ENCODE results near the gene PYDC2. TPM values are rescaled to one million over a fixed set of nuclear protein-coding genes. Genes with fewer than 3 reads are reported as not detected.
A peak's percentile ranks its signal among the peaks of the same experiment; 100 is the strongest.

PYDC2 gene
- not detected in 2 replicates for total RNA-seq
- not detected in 2 replicates for polyA plus RNA-seq

DNA sequence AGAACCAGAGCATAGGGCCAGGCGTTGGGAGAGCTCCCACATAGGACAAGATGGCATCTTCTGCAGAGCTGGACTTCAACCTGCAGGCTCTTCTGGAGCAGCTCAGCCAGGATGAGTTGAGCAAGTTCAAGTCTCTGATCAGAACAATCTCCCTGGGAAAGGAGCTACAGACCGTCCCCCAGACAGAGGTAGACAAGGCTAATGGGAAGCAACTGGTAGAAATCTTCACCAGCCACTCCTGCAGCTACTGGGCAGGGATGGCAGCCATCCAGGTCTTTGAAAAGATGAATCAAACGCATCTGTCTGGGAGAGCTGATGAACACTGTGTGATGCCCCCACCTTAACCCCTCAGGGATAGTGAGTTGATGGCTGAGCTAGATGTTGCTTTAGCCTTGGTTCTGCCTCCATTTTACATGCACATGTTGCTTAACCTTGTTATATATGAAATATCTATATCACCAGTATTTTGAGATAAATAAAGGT, at the start of gene PYDC2:
TSS of gene PYDC2 (plus strand) at position 51 of the 483 bp plus-strand sequence. CDS start at position 51, 0 bp downstream.
- Histone ChIP-seq H3K36me3 (no peaks in the 10 kb centered on the region), H3K4me3 (no peak within 1 kb of the TSS), H3K27ac (no peak within 1 kb of the TSS), H3K9me3 (ENCODE audit: low read depth) (no peaks in the 10 kb centered on the region), H3K27me3 (no peaks in the 10 kb centered on the region), H3K4me1 (ENCODE audit: low read depth) (no peaks in the 10 kb centered on the region)
- no peak for DNase-seq (ENCODE audit: low read depth in 1 of 2, low spot score in 1 of 2)
- TF ChIP-seq CTCF (IDR thresholded peaks at IDR 0.05; ENCODE audit: low read depth, low read length), result no peak

GRCh38 chr3:191412759-191413158, 48.2 kb upstream of the PYDC2 start:
- H3K27ac ChIP-seq, result no peak overlapping the region
- H3K27me3 ChIP-seq, result no peaks in the 10 kb centered on the region
- TF ChIP-seq CTCF (IDR thresholded peaks at IDR 0.05; ENCODE audit: low read depth, low read length), result no peak
- DNase-seq (ENCODE audit: low read depth in 1 of 2, low spot score in 1 of 2), result peak in 1 of 2 donors; percentile 80
- no peaks in the 10 kb centered on the region for H3K4me1 ChIP-seq (ENCODE audit: low read depth)
- H3K4me3 ChIP-seq, result no peak overlapping the region
- no peaks in the 10 kb centered on the region for H3K36me3 ChIP-seq
- H3K9me3 ChIP-seq (ENCODE audit: low read depth), result no peaks in the 10 kb centered on the region

GRCh38 chr3:191414286-191414685, 46.7 kb upstream of the PYDC2 start:
- no peak for DNase-seq (ENCODE audit: low read depth in 1 of 2, low spot score in 1 of 2)
- no peaks in the 10 kb centered on the region for H3K27me3 ChIP-seq
- H3K4me1 ChIP-seq (ENCODE audit: low read depth), result no peaks in the 10 kb centered on the region
- H3K9me3 ChIP-seq (ENCODE audit: low read depth), result no peaks in the 10 kb centered on the region
- H3K27ac ChIP-seq, result no peak overlapping the region
- no peak overlapping the region for H3K4me3 ChIP-seq
- no peak for TF ChIP-seq CTCF (IDR thresholded peaks at IDR 0.05; ENCODE audit: low read depth, low read length)
- no peaks in the 10 kb centered on the region for H3K36me3 ChIP-seq

- Histone ChIP-seq H3K27ac (no peak overlapping the region), H3K9me3 (ENCODE audit: low read depth) (no peaks in the 10 kb centered on the region), H3K4me1 (ENCODE audit: low read depth) (no peaks in the 10 kb centered on the region), H3K27me3 (no peaks in the 10 kb centered on the region), H3K4me3 (no peak overlapping the region), H3K36me3 (no peaks in the 10 kb centered on the region)
- no peak for DNase-seq (ENCODE audit: low read depth in 1 of 2, low spot score in 1 of 2)
- no peak for TF ChIP-seq CTCF (IDR thresholded peaks at IDR 0.05; ENCODE audit: low read depth, low read length)
These were observed 46.2 kb upstream of the PYDC2 start for GRCh38 chr3:191414732-191415131.

DNA sequence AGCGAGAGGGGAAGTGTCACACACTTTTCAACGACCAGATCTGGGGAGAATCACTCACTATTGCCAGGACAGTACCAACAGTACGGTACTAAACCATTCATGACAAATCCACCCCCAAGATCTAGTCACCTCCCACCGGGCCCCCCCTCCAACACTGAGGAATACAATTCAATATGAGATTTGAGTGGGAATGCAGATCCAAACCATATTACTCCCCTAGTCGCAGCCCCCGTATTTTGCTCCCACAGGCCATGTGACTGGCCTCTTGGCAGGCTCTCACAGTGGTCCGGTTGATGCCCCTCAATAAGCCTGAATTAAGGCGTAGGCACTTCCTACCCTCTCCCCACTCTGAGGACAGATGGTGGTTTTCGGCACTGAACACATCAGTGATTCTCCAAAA, 45.4 kb upstream of the PYDC2 start:
- Histone ChIP-seq H3K4me3 (no peak overlapping the region), H3K4me1 (ENCODE audit: low read depth) (no peaks in the 10 kb centered on the region)
- TF ChIP-seq CTCF (IDR thresholded peaks at IDR 0.05; ENCODE audit: low read depth, low read length), result no peak

DNA sequence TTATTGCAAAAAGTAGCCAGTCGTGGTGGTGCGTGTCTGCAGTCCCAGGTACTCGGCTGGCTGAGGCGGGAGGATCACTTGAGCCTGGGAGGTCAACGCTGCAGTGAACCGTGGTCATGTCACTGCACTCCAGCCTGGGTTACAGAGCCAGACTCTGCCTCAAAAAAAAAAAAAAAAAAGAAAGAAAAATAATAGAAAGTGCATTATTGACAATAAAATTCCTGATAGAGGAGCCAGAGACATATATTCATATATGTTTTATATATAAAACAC, 43.6 kb upstream of the PYDC2 start:
- no peak overlapping the region for H3K4me3 ChIP-seq
- no peak for TF ChIP-seq CTCF (IDR thresholded peaks at IDR 0.05; ENCODE audit: low read depth, low read length)
- DNase-seq (ENCODE audit: low read depth in 1 of 2, low spot score in 1 of 2), result no peak

More for the DNA sequence above, 45.4 kb upstream of the PYDC2 start:
- no peak overlapping the region for H3K27ac ChIP-seq
- no peaks in the 10 kb centered on the region for H3K36me3 ChIP-seq
- no peaks in the 10 kb centered on the region for H3K27me3 ChIP-seq
- DNase-seq (ENCODE audit: low read depth in 1 of 2, low spot score in 1 of 2), result no peak
- no peaks in the 10 kb centered on the region for H3K9me3 ChIP-seq (ENCODE audit: low read depth)

More for the DNA sequence above, 43.6 kb upstream of the PYDC2 start:
- Histone ChIP-seq H3K4me1 (ENCODE audit: low read depth) (no peaks in the 10 kb centered on the region), H3K27me3 (no peaks in the 10 kb centered on the region), H3K9me3 (ENCODE audit: low read depth) (no peaks in the 10 kb centered on the region), H3K27ac (no peak overlapping the region), H3K36me3 (no peaks in the 10 kb centered on the region)

Data from cardiac muscle cell (in vitro differentiated cells and primary cell).